Measurements from ENCODE around the gene NIPAL3. TPM values are rescaled to one million over a fixed set of nuclear protein-coding genes. Genes with fewer than 3 reads are reported as not detected.

The NIPAL3 gene
- total and polyA plus RNA-seq, 2 experiments from 2014 or later = 55.9 to 78.4 TPM

GRCh38 chr1:24418898-24419628 is 3.5 kb downstream of the NIPAL3 start:
- WGBS, 2 experiments (ENCODE audit: low coverage in 1 of 2, low lambda C conversion rate in 2 of 2, missing lambda C conversion rate in 2 of 2) = 80 to 81% methylated on average over 13 to 14 of the region's 14 CpGs
- peak overlapping the region; percentile 88 for H3K27ac ChIP-seq

GRCh38 chr1:24420547-24420946 is 4.9 kb downstream of the NIPAL3 start:
- 81 to 85% methylated on average over 4 of the region's 4 CpGs for WGBS, 2 experiments (ENCODE audit: low coverage in 1 of 2, low lambda C conversion rate in 2 of 2, missing lambda C conversion rate in 2 of 2)
- no peaks in the 10 kb centered on the region for H4K20me1 ChIP-seq (ENCODE audit: insufficient read depth)
- no peaks in the 10 kb centered on the region for H3K9me3 ChIP-seq (ENCODE audit: low read depth)
- H3K27ac ChIP-seq = no peak overlapping the region
- H3K4me3 ChIP-seq = no peak overlapping the region
- H3K27me3 ChIP-seq (replicated peaks; ENCODE audit: insufficient read depth) = no peaks in the 10 kb centered on the region
- TF ChIP-seq EZH2phosphoT487 (IDR thresholded peaks at IDR 0.05; ENCODE audit: insufficient read depth, low read depth) = no peak
- TF ChIP-seq EZH2 (IDR thresholded peaks at IDR 0.05; ENCODE audit: insufficient read depth, poor library complexity, severe bottlenecking) = no peak
- H2AFZ ChIP-seq = no peak overlapping the region
- in situ Hi-C loops (cut with MboI) = no loop called here
- peaks cover 32% of the 10 kb centered on the region for H3F3A ChIP-seq (ENCODE audit: insufficient read depth)
- peaks cover 12% of the 10 kb centered on the region; the same call in 1 of the 2 replicates for H3K36me3 ChIP-seq (ENCODE audit: low read depth)
- peak; percentile 32 for DNase-seq
- H3K4me1 ChIP-seq (ENCODE audit: insufficient read depth) = peaks cover 29% of the 10 kb centered on the region
- H3K9ac ChIP-seq = no peak overlapping the region
- H3K9me2 ChIP-seq (ENCODE audit: insufficient read depth) = no peaks in the 10 kb centered on the region
- H3K79me2 ChIP-seq (ENCODE audit: insufficient read depth) = peaks cover 24% of the 10 kb centered on the region
- no peak overlapping the region for H3K4me2 ChIP-seq (ENCODE audit: unreplicated experiment)

More at GRCh38 chr1:24418898-24419628, 3.5 kb downstream of the NIPAL3 start:
- H3K79me2 ChIP-seq (ENCODE audit: insufficient read depth) = peaks cover 24% of the 10 kb centered on the region
- in situ Hi-C loops (cut with MboI) = no loop called here
- no peaks in the 10 kb centered on the region for H3K9me2 ChIP-seq (ENCODE audit: insufficient read depth)
- peaks cover 10% of the 10 kb centered on the region; the same call in 1 of the 2 replicates for H3K36me3 ChIP-seq (ENCODE audit: low read depth)
- no peak for TF ChIP-seq EZH2 (IDR thresholded peaks at IDR 0.05; ENCODE audit: insufficient read depth, poor library complexity, severe bottlenecking)
- no peak for TF ChIP-seq EZH2phosphoT487 (IDR thresholded peaks at IDR 0.05; ENCODE audit: insufficient read depth, low read depth)
- H3K27me3 ChIP-seq (replicated peaks; ENCODE audit: insufficient read depth) = no peaks in the 10 kb centered on the region
- peak overlapping the region; percentile 75 for H3K4me2 ChIP-seq (ENCODE audit: unreplicated experiment)
- no peaks in the 10 kb centered on the region for H4K20me1 ChIP-seq (ENCODE audit: insufficient read depth)
- peak overlapping the region; percentile 57 for H2AFZ ChIP-seq
- H3F3A ChIP-seq (ENCODE audit: insufficient read depth) = peaks cover 32% of the 10 kb centered on the region
- H3K4me3 ChIP-seq = no peak overlapping the region
- H3K4me1 ChIP-seq (ENCODE audit: insufficient read depth) = peaks cover 29% of the 10 kb centered on the region
- DNase-seq = peak; percentile 42
- H3K9me3 ChIP-seq (ENCODE audit: low read depth) = no peaks in the 10 kb centered on the region
- H3K9ac ChIP-seq = peak overlapping the region; percentile 81; the same call in 1 of the 2 replicates

GRCh38 chr1:24421502-24421901 is 5.9 kb downstream of the NIPAL3 start:
- H3K4me3 ChIP-seq = no peak overlapping the region
- H3K9me3 ChIP-seq (ENCODE audit: low read depth) = no peaks in the 10 kb centered on the region
- peaks cover 16% of the 10 kb centered on the region; the same call in 1 of the 2 replicates for H3K36me3 ChIP-seq (ENCODE audit: low read depth)
- peaks cover 28% of the 10 kb centered on the region for H3K4me1 ChIP-seq (ENCODE audit: insufficient read depth)
- TF ChIP-seq EZH2 (IDR thresholded peaks at IDR 0.05; ENCODE audit: insufficient read depth, poor library complexity, severe bottlenecking) (no peak), EZH2phosphoT487 (IDR thresholded peaks at IDR 0.05; ENCODE audit: insufficient read depth, low read depth) (no peak)
- WGBS, 2 experiments (ENCODE audit: low coverage in 1 of 2, low lambda C conversion rate in 2 of 2, missing lambda C conversion rate in 2 of 2) = 98 to 100% methylated on average over 2 of the region's 2 CpGs
- in situ Hi-C loops (cut with MboI) = no loop called here
- no peaks in the 10 kb centered on the region for H3K27me3 ChIP-seq (replicated peaks; ENCODE audit: insufficient read depth)
- H3K27ac ChIP-seq = no peak overlapping the region
- peaks cover 26% of the 10 kb centered on the region for H3F3A ChIP-seq (ENCODE audit: insufficient read depth)
- no peak overlapping the region for H3K4me2 ChIP-seq (ENCODE audit: unreplicated experiment)
- H2AFZ ChIP-seq = no peak overlapping the region
- H3K9ac ChIP-seq = no peak overlapping the region
- H3K79me2 ChIP-seq (ENCODE audit: insufficient read depth) = peaks cover 19% of the 10 kb centered on the region
- H3K9me2 ChIP-seq (ENCODE audit: insufficient read depth) = no peaks in the 10 kb centered on the region
- peak; percentile 10 for DNase-seq
- no peaks in the 10 kb centered on the region for H4K20me1 ChIP-seq (ENCODE audit: insufficient read depth)

- H3K36me3 ChIP-seq (ENCODE audit: low read depth) = peaks cover 16% of the 10 kb centered on the region; the same call in 1 of the 2 replicates
- no peak overlapping the region for H3K4me2 ChIP-seq (ENCODE audit: unreplicated experiment)
- WGBS, 2 experiments (ENCODE audit: low coverage in 1 of 2, low lambda C conversion rate in 2 of 2, missing lambda C conversion rate in 2 of 2) = 97 to 98% methylated on average over 5 of the region's 5 CpGs
- H3K79me2 ChIP-seq (ENCODE audit: insufficient read depth) = peaks cover 10% of the 10 kb centered on the region
- no peak for DNase-seq
- peaks cover 4% of the 10 kb centered on the region for H3K4me1 ChIP-seq (ENCODE audit: insufficient read depth)
- H3K9me2 ChIP-seq (ENCODE audit: insufficient read depth) = no peaks in the 10 kb centered on the region
- no peaks in the 10 kb centered on the region for H3K9me3 ChIP-seq (ENCODE audit: low read depth)
- in situ Hi-C loops (cut with MboI) = no loop called here
- H3K27me3 ChIP-seq (replicated peaks; ENCODE audit: insufficient read depth) = no peaks in the 10 kb centered on the region
- no peak overlapping the region for H2AFZ ChIP-seq
- no peak overlapping the region for H3K9ac ChIP-seq
- H3F3A ChIP-seq (ENCODE audit: insufficient read depth) = no peaks in the 10 kb centered on the region
- no peak overlapping the region for H3K27ac ChIP-seq
- TF ChIP-seq EZH2 (IDR thresholded peaks at IDR 0.05; ENCODE audit: insufficient read depth, poor library complexity, severe bottlenecking) (no peak), EZH2phosphoT487 (IDR thresholded peaks at IDR 0.05; ENCODE audit: insufficient read depth, low read depth) (no peak)
- H3K4me3 ChIP-seq = no peak overlapping the region
- no peaks in the 10 kb centered on the region for H4K20me1 ChIP-seq (ENCODE audit: insufficient read depth)
These were observed 8.6 kb downstream of the NIPAL3 start for GRCh38 chr1:24424207-24424606.

Data from GM23248 (cell line).